Measurements from ENCODE around the gene LY9. TPM values are rescaled to one million over a fixed set of nuclear protein-coding genes. Genes with fewer than 3 reads are reported as not detected.

The LY9 gene
- total and polyA plus RNA-seq, 4 donors: 0.21 to 1.5 (median 0.63) TPM

DNA sequence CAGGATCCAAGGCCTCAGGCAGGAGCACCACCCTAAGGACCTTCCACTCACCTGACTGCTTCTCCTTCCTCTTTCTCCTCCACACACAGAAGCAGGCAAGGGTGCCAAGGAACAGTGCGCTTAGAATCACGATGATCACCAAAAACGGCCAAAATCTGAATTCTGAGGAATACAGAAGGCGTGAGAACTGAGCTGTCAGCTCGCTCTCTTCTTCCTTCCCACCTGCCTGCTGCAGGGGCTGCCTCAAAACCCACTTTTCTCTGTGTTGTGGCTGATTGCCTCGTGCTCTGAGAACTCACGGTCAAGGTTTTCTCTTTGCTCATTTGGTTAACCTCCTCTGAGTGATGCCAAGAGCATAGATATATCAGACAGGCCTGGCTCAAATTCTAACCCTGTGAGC, 42.9 kb downstream of the LY9 start:
- no peak for DNase-seq (ENCODE audit: low spot score)
- H3K27ac ChIP-seq (ENCODE audit: low read depth in 1 of 2, low read length in 2 of 2): no peak overlapping the region
- no peaks in the 10 kb centered on the region for H3K4me1 ChIP-seq (ENCODE audit: control insufficient read depth in 4 of 4, insufficient read depth in 4 of 4, low read length in 3 of 4)
- TF ChIP-seq FOXA2 (IDR thresholded peaks at IDR 0.05): no peak
- TF ChIP-seq REST (IDR thresholded peaks at IDR 0.05): no peak
- TF ChIP-seq RAD21 (IDR thresholded peaks at IDR 0.05): no peak
- TF ChIP-seq TAF1 (conservative IDR thresholded peaks at IDR 0.05): no peak
- TF ChIP-seq MAX (IDR thresholded peaks at IDR 0.05): no peak
- TF ChIP-seq ZBTB33 (IDR thresholded peaks at IDR 0.05): no peak
- TF ChIP-seq EGR1 (IDR thresholded peaks at IDR 0.05; ENCODE audit: low read depth in 2 of 2): no peak
- no peaks in the 10 kb centered on the region for H3K9me3 ChIP-seq (ENCODE audit: control insufficient read depth in 4 of 4, low read length in 3 of 4)
- no peak overlapping the region for H3K4me3 ChIP-seq (ENCODE audit: low read depth in 1 of 3, low read length in 3 of 3)
- 80% methylated on average over 7 of the region's 7 CpGs for WGBS
- no peaks in the 10 kb centered on the region for H3K27me3 ChIP-seq (ENCODE audit: control insufficient read depth in 4 of 4, insufficient read depth in 4 of 4, low read length in 3 of 4)
- H3K9ac ChIP-seq (ENCODE audit: low read depth in 1 of 2, low read length in 2 of 2): no peak overlapping the region
- no peaks in the 10 kb centered on the region for H3K36me3 ChIP-seq (ENCODE audit: control insufficient read depth in 4 of 4, insufficient read depth in 3 of 4, low read depth in 1 of 4, low read length in 3 of 4)

DNA sequence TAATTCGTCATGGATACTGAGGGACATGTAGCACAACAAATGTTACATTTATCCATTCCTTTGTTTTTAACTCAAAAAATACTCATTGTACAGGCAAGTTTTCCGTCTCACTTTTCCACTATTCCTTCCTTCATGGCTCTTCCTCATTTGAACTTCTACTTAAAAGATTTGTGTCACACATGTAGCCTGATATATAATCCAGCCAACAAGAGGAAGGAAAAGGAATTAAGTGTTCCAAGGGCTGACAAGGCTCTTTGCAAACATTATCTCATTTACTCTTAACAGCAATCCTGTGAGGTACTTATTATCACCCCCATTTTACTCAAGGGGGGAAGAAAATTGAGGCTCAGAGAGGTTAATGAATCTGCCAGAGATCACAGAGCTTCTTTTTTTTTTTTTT, 43.8 kb downstream of the LY9 start:
- no peak overlapping the region for H3K27ac ChIP-seq (ENCODE audit: low read depth in 1 of 2, low read length in 2 of 2)
- WGBS: 87% methylated on average over 2 of the region's 2 CpGs
- TF ChIP-seq, protein P1, sequence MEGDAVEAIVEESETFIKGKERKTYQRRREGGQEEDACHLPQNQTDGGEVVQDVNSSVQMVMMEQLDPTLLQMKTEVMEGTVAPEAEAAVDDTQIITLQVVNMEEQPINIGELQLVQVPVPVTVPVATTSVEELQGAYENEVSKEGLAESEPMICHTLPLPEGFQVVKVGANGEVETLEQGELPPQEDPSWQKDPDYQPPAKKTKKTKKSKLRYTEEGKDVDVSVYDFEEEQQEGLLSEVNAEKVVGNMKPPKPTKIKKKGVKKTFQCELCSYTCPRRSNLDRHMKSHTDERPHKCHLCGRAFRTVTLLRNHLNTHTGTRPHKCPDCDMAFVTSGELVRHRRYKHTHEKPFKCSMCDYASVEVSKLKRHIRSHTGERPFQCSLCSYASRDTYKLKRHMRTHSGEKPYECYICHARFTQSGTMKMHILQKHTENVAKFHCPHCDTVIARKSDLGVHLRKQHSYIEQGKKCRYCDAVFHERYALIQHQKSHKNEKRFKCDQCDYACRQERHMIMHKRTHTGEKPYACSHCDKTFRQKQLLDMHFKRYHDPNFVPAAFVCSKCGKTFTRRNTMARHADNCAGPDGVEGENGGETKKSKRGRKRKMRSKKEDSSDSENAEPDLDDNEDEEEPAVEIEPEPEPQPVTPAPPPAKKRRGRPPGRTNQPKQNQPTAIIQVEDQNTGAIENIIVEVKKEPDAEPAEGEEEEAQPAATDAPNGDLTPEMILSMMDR (IDR thresholded peaks at IDR 0.05; ENCODE audit: low read depth, low read length, missing input control): no peak
- no peak for TF ChIP-seq HNF4G (IDR thresholded peaks at IDR 0.05)
- no peak for TF ChIP-seq RXRA (IDR thresholded peaks at IDR 0.05)
- no peak for TF ChIP-seq TAF1 (conservative IDR thresholded peaks at IDR 0.05)
- no peak for TF ChIP-seq SP1 (IDR thresholded peaks at IDR 0.05)
- no peak for TF ChIP-seq NR2F2 (IDR thresholded peaks at IDR 0.05)
- no peak overlapping the region for H3K4me3 ChIP-seq (ENCODE audit: low read depth in 1 of 3, low read length in 3 of 3)
- no peaks in the 10 kb centered on the region for H3K9me3 ChIP-seq (ENCODE audit: control insufficient read depth in 4 of 4, low read length in 3 of 4)
- no peaks in the 10 kb centered on the region for H3K36me3 ChIP-seq (ENCODE audit: control insufficient read depth in 4 of 4, insufficient read depth in 3 of 4, low read depth in 1 of 4, low read length in 3 of 4)
- no peaks in the 10 kb centered on the region for H3K4me1 ChIP-seq (ENCODE audit: control insufficient read depth in 4 of 4, insufficient read depth in 4 of 4, low read length in 3 of 4)
- no peaks in the 10 kb centered on the region for H3K27me3 ChIP-seq (ENCODE audit: control insufficient read depth in 4 of 4, insufficient read depth in 4 of 4, low read length in 3 of 4)
- DNase-seq (ENCODE audit: low spot score): no peak
- no peak overlapping the region for H3K9ac ChIP-seq (ENCODE audit: low read depth in 1 of 2, low read length in 2 of 2)
